Suprapubic skin (tissue), 4 donors: ENCODE measurements around the gene SRSF4.

Experiments used
- CTCF ChIP-seq, 2 donors: fragments of 200-600 bp in 1 of 2; fragments of 450-650 bp in 1 of 2; sonication (generic) in 1 of 2; IDR thresholded peaks; one replicate each; pipeline ENCODE4 v1.5.1; 2016 to 2019; ENCODE audit warnings: antibody characterized with exemption in 2 of 2, mild to moderate bottlenecking in 1 of 2, moderate library complexity in 1 of 2
- POLR2A ChIP-seq, 2 donors: fragments of 450-650 bp; IDR thresholded peaks; one replicate each; pipeline ENCODE4 v1.6.1; 2017; ENCODE audit warnings: antibody characterized with exemption in 2 of 2, mild to moderate bottlenecking in 2 of 2, moderate library complexity in 2 of 2
- POLR2AphosphoS5 ChIP-seq, 3 donors: sonication (generic); formaldehyde crosslinking; IDR thresholded peaks; one replicate each; pipeline ENCODE4 v1.6.1; 2017; ENCODE audit warnings: antibody characterized with exemption in 3 of 3

- TF ChIP-seq CTCF (IDR thresholded peaks at IDR 0.05) (no peak), POLR2A (IDR thresholded peaks at IDR 0.05) (no peak), POLR2AphosphoS5 (IDR thresholded peaks at IDR 0.05) (no peak)
Measured at GRCh38 chr1:29186707-29187106, 5.0 kb upstream of the SRSF4 start.
